ENCODE data around the gene GM2A.
"Not testable (repeated sequence)": the region's sequence is repeated elsewhere in the genome, so short reads cannot be mapped to it uniquely, and the experiment has no call there.

Gene GM2A

DNA sequence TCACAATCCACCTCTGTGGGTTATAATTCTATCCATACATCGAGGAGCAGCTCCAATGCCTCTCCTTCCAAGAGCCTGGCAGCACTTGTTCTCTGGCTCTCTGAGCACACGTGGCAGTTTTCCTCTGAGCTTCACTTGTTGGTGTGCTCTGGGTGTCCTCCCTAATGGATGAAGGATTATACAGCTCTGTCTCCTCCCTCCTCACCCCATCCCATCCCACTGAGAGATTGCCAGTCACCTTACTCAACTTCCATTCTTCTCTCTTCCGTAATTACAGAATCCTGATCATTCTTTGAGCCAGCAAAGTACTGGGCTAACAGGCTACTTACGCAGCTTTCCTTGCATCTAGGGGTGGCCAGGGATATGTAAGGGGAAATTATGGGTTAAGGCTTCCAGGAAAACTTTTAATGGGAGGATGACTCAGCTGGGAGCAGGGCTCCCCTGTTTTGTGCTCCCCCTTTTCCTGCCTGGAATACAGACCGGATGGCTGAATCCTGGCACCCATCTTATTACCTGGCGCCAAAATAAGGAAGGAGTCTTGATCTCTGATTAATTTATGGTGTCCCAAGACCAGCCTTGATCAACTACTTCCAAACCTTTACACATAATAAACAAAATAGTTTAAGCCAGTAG, 22.8 kb upstream of the GM2A start:
- no peak for DNase-seq

- DNase-seq = no peak
These were observed 21.6 kb upstream of the GM2A start for GRCh38 chr5:151231359-151231758.

DNA sequence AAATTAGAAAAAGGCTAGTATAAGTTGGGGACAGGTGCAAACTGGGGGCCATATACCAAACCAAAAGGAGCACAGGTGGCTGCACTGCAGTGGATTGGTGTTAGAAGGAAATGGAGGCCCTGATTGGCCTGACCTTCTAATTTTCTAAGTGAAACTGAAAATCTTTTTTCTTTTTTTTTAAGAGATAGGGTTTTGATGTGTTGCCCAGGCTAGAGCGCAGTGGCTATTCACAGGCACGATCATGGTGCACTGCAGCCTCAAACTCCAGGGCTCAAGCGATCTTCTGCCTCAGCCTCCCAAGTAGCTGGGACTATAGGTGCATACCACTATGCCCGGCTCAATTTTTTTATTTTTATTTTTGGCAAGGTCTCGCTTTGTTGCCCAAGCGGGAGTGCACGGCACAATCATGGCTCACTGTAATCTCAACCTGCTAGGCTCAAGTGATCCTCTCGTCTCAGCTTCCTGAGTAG, 19.3 kb upstream of the GM2A start:
- DNase-seq = no peak

DNA sequence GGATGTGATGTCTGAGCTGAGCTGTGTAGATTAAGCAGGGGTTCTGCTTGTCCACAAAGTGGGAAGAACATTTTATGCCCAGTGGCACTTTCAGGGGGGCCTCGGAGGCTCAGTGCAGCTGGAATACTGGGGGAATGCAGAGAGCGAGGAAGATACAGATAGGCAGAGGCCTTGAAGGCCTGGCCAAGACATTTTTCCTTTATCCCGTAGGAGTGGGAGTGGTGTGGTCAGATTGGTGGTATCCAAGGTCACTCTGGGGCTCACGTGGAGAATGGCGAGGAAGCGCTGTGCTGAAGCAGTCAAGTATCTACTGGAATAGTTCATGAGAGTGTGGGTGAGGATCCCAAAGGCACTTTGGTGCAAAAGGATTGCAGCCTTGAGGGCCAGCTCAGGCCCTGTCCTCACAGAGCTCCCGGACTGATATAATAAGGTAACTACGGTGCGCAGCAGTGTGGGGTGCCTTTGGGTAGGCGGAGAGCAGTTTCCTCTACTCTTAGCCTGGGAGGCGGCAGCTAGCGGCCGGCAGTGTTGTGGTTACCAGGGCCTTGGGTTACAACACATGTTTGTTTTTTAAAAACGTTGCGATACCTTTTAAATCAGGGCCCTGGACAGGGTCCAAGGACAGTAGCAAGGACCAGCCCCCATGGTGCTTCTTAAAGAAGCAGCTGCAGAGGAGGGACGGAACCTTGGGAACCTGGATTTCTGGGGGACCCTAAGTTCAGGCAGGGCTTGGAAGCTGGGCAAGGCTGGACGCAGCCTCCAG, 18.3 kb upstream of the GM2A start:
- peak in 1 of 2 donors; percentile 58 for DNase-seq

- not testable (repeated sequence) for DNase-seq
These were observed 17.8 kb upstream of the GM2A start for GRCh38 chr5:151235239-151235571.

DNA sequence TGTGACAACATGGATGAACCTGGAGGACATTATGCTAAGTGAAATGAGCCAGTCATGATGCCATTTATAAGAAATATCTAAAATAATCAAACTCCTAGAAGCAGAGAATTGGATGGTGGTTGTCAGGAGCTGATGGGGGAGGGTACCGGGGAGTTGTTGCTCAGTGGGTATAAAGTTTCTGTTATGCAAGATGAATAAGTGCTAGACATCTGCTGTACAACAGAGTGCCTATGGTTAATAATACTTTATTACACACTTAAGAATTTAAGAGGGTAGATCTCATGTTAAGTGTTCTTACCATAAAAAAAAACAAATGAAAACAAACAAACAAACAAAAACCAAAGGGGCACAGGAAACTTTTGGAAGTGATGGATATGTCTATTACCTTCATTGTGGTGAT, 16.1 kb upstream of the GM2A start:
- DNase-seq = no peak

DNA sequence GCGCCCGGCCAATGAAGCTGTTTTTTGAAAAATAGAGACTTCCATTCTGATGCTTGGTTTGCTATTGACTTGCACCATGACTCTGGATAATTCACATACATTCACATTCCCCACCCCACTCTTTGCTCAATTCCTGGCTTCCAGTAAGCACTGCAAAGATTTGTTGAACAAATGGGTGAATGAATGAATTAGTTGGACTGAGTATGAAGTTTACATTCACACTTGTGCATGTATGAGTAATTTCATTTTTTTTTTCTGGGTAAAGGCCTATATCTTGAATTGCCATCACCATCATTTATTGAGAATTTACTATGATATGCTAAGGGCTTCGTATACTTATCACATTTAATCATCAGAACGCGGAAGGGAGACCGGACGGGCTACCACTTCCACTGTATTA, 15.3 kb upstream of the GM2A start:
- no peak for DNase-seq

- peak in 1 of 2 donors; percentile 39 for DNase-seq
These were observed 14.7 kb upstream of the GM2A start for GRCh38 chr5:151238303-151238741.

- peak; percentile 63 to 74 for DNase-seq
These were observed 13.6 kb upstream of the GM2A start for GRCh38 chr5:151239237-151239861.

GRCh38 chr5:151240268-151240835, 12.6 kb upstream of the GM2A start:
- DNase-seq = not testable (repeated sequence)

DNA sequence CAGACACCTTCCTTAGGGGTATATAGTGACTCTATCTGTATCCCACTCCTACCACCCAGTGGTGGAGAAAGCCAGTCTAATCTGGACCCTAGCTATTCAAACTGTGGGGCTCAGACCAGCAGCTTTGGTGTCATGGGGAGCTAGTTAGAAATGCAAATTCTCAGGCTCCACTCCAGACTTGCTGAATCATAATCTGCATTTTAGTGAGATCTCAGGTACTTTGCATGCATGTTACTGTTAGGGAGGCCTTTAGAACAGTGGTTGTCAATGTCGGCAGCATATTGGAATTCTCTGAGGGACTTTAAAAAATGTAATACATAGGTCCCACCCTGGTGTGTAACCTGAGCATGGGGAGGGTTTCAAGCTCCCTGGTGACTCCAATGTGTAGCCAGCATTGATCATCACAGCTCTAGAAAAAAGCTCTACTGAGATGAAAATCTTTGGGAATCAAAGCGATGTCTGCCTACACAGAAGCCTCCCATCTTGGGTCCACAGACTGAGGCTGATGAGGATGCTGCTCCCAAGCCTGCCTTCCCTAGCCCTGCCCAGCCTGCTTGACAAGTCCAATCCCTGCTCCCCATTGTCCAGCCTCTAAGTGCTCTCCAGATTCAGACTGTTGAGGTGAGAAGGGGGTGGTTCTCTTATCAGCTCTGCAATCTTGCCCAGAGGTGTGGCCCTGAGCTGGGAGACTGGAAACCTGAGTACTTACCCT, 11.9 kb upstream of the GM2A start:
- DNase-seq = no peak

DNA sequence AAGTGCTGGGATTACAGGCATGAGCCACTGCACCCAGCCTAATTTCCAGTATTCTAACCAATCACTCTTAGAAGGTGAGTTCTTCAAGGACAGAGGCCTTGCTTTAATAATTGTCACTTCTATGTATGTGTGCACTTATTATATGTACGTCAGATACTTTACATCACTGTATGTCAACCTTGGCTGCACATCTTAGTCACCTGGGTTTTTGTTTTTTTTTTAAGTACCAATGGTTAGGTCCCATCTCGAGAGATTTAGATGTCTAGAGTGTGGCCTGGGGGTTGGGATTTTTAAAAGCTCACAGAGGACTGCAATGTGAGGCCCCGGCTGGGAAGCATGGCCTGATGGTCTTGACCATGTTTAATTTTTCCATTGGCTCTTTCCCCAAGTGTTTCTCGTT, 9.9 kb upstream of the GM2A start:
- no peak for DNase-seq

GRCh38 chr5:151243564-151243963, 9.4 kb upstream of the GM2A start:
- DNase-seq = no peak

DNA sequence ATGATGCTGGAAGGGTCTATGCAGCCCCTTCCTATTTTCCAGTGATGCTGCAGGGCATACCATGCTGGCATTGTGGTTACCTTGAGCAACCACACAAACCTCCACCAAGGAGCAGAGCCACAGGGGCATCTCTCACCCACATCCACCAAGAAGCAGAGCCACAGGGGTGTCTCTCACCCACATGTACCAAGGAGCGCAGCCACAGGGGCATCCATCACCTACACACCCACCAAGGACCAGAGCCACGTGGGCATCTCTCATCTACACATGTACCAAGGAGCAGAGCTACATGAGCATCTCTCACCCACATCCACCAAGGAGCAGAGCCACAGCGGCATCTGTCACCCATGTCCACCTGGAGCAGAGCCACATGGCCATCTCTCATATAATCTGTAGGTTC, 8.8 kb upstream of the GM2A start:
- DNase-seq = no peak

DNA sequence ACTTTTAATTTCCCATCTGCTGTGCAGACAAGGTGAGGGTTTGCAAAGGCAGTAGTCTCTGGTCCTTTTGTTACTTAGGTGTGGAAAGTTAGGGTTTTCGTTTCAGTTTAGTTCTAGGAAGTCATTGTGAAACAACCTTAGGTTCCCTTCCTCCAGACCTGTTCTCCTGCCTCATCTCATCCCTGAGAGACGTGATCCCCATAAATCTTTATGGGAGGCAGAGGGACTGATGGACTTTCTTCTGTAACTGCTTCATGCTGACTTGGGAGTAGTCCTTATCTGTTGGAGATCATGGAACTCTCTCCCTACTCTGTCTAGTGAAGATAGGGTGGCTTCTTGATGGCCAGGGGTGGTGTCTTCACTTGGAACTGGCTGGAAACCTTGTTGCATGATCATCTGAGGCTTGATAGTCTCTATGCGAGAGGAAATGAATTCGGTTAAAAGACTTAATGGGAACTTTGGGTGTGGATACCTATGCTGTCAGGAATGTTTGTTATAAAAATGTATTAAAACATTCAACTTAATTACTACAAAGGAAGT, 7.2 kb upstream of the GM2A start:
- DNase-seq = no peak

- no peak for DNase-seq
These were observed 4.3 kb upstream of the GM2A start for GRCh38 chr5:151248651-151249050.

GRCh38 chr5:151249281-151249680, 3.7 kb upstream of the GM2A start:
- no peak for DNase-seq

DNA sequence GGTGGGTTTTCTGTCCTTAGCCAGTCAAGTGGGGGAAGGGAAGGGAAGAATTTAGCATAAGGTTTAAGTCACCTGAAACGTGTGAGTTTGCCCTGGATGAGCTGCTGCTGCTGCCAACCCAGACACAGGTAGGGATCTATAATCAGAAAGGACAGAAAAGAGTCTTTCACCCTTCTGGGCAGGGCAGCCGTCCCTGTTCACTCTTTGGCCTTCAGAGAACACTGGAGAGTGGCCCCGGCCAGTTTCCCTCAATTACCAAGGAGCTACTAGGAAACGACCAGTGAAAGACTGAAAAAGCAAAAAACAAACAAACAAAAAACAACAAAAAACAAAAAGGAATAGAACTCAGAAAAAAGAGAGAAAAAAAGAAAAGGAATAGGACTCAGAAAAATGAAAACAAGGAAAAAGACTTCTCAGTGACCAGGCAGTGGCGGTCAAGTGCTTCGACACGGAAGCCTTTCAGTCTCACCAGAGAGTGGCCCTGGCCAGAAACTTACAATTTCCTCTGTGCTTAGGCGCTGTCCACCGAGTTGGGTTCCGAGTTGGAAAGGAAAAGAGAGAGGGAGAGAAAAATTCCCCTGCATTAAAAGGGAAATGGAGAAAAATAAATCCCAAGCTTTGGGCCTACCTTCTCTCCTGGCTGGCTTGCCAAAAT, 2.5 kb upstream of the GM2A start:
- DNase-seq = no peak

GRCh38 chr5:151251001-151251551, 1.9 kb upstream of the GM2A start:
- DNase-seq = peak in 1 of 2 donors; percentile 64

DNA sequence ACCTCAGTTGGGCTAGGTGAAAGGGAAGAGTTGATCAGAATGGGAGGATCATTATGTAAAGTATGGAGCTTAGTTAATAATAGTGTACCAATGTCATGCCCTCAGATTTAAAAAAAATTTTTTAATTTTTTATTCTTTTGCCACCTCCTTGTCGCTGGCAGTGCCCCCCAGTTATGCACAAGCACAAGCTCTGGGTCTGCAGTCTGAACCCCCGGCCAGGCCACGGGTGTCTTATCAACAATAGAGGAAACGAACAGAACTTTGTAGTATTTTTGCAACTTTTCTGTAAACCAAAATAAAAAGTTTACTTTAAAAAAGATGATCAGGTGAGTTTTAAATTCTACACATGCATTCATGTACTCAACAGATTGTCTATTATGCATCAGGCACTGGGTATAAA, 1.4 kb upstream of the GM2A start:
- DNase-seq = no peak

DNA sequence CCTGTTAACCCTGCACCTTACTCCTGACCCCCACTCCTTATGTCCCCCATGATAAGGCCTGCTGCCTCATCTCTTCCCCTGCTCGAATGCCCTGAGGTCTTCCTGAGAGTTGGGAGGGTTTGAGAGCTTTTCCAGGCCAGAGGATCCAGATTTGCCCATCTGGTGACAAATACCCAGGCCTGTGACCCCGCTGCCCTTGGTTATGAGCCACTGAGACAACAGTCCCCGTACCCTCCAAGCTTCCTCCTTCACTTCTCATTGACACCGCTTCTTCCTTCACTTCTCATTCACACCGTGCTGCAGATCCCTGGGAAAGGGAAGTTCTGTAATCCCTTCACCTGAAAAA, 593 bp downstream of the GM2A start:
- no peak for DNase-seq

GRCh38 chr5:151254556-151254955, 1.6 kb downstream of the GM2A start:
- no peak for DNase-seq
